Motor neuron (in vitro differentiated cells): ENCODE results near the gene CCDC85C. TPM values are rescaled to one million over a fixed set of nuclear protein-coding genes. Genes with fewer than 3 reads are reported as not detected.

Source experiments
- ATAC-seq, 8 experiments: fragments of 200-7000 bp; cut with Tn5 transposase; replicated peaks in 6 of 8; 2 replicates each; pipeline ENCODE4 v1.8.0; 2021; ENCODE audit warnings: mild to moderate bottlenecking in 8 of 8, moderate library complexity in 8 of 8
- H3K27ac ChIP-seq, 2 donors: fragments of 250-450 bp; sonication (Bioruptor Pico); 2 replicates each; pipeline ENCODE4 v1.9.0; 2021; ENCODE audit warnings: antibody characterized with exemption in 2 of 2, mild to moderate bottlenecking in 2 of 2, moderate library complexity in 1 of 2
- H3K4me1 ChIP-seq, 2 donors: fragments of 250-450 bp; sonication (Bioruptor Pico); replicated peaks in 1 of 2; 2 replicates each; pipeline ENCODE4 v1.6.1; 2021; ENCODE audit warnings: antibody characterized with exemption in 2 of 2, mild to moderate bottlenecking in 2 of 2, moderate library complexity in 1 of 2
- H3K4me3 ChIP-seq, 5 donors: fragments of 250-450 bp; sonication (Bioruptor Pico); 2 replicates each; pipeline ENCODE4 v1.9.0; 2021; ENCODE audit warnings: antibody characterized with exemption in 5 of 5, mild to moderate bottlenecking in 5 of 5, moderate library complexity in 4 of 5
- WGBS, 10 experiments: fragments of 450-650 bp; shearing (Covaris generic); methylation state at CpG; one replicate each; pipeline ENCODE4 v1.0.0; 2022; 5-methylcytosine and 5-hydroxymethylcytosine counted together
- in situ Hi-C, 9 experiments: fragments of 400-800 bp; cut with MboI; loops; one replicate each; pipeline ENCODE4 v1.15.0; 2021; ENCODE audit warnings: low sequenced_read_pairs in 9 of 9, low pct_unique_long_range_greater_than_20kb in 2 of 9; ENCODE audit not compliant: unreplicated experiment in 9 of 9
- total RNA-seq, 8 experiments: library from RNA; unstranded; fragments of 300-600 nt; gene quantifications; 2 replicates each; pipeline versions ENCODE4 v1.2.3 to v1.2.4, GENCODE V29; 2022

CCDC85C gene
- total RNA-seq, 8 experiments from 2014 or later, result 2.0 to 62.2 (median 18.8) TPM

- Histone ChIP-seq H3K4me3 (no peak overlapping the region), H3K27ac (no peak overlapping the region), H3K4me1 (peaks cover 5 to 9% of the 10 kb centered on the region in 2 donors)
- in situ Hi-C loops, result loop anchor here in 4 of 9 experiments (10.0 to 25.0 kb wide), 4 partner anchors 119 to 397 kb away; partner anchors contain the start of gene HHIPL1 (in 2 of the 4)
- WGBS, 10 experiments, result 88 to 100% (median 95%) methylated on average over 1 to 6 of the region's 27 CpGs; no CpG with 5 or more reads in 6 of the 10 experiments
- ATAC-seq, result peak in 1 of 8 experiments; percentile 5
These were observed 88.5 kb downstream of the CCDC85C start for GRCh38 chr14:99515301-99516155.

- WGBS, 10 experiments, result 88 to 100% methylated on average over 1 to 3 of the region's 20 CpGs; no CpG with 5 or more reads in 8 of the 10 experiments
- H3K4me1 ChIP-seq, result peaks cover 5 to 9% of the 10 kb centered on the region in 2 donors
- no peak overlapping the region for H3K4me3 ChIP-seq
- in situ Hi-C loops, result loop anchor here in 4 of 9 experiments (10.0 to 25.0 kb wide), 4 partner anchors 120 to 398 kb away; partner anchors contain the start of gene HHIPL1 (in 2 of the 4)
- no peak for ATAC-seq
- H3K27ac ChIP-seq, result no peak overlapping the region
These were observed 89.3 kb downstream of the CCDC85C start for GRCh38 chr14:99514552-99515300.

GRCh38 chr14:99513946-99514551 is 90.0 kb downstream of the CCDC85C start:
- no peak overlapping the region for H3K4me3 ChIP-seq

GRCh38 chr14:99513183-99513694 is 90.8 kb downstream of the CCDC85C start:
- H3K4me3 ChIP-seq, result no peak overlapping the region
- WGBS, 10 experiments, result 90 to 100% (median 100%) methylated on average over 1 to 6 of the region's 15 CpGs; no CpG with 5 or more reads in 4 of the 10 experiments
- H3K4me1 ChIP-seq, result peaks cover 4 to 5% of the 10 kb centered on the region in 2 donors
- H3K27ac ChIP-seq, result no peak overlapping the region
- ATAC-seq, result no peak
- in situ Hi-C loops, result loop anchor here in 4 of 9 experiments (10.0 to 25.0 kb wide), 4 partner anchors 122 to 399 kb away; partner anchors contain the start of gene HHIPL1 (in 2 of the 4)

More at GRCh38 chr14:99513946-99514551, 90.0 kb downstream of the CCDC85C start:
- peak in 2 of 8 experiments; percentile 3 to 9 for ATAC-seq
- in situ Hi-C loops, result loop anchor here in 4 of 9 experiments (10.0 to 25.0 kb wide), 4 partner anchors 121 to 398 kb away; partner anchors contain the start of gene HHIPL1 (in 2 of the 4)
- 72 to 100% (median 82%) methylated on average over 2 to 4 of the region's 13 CpGs; no CpG with 5 or more reads in 6 of the 10 experiments for WGBS, 10 experiments
- no peak overlapping the region for H3K27ac ChIP-seq
- peaks cover 5 to 9% of the 10 kb centered on the region in 2 donors for H3K4me1 ChIP-seq

- Histone ChIP-seq H3K27ac (no peak overlapping the region), H3K4me1 (peaks cover 4 to 5% of the 10 kb centered on the region in 2 donors), H3K4me3 (no peak overlapping the region)
- in situ Hi-C loops, result loop anchor here in 4 of 9 experiments (10.0 to 25.0 kb wide), 4 partner anchors 122 to 400 kb away; partner anchors contain the start of gene HHIPL1 (in 2 of the 4)
- no peak for ATAC-seq
- 80 to 100% (median 87%) methylated on average over 1 to 12 of the region's 16 CpGs for WGBS, 10 experiments
These were observed 91.3 kb downstream of the CCDC85C start for GRCh38 chr14:99512571-99513182.

GRCh38 chr14:99512110-99512449 is 91.9 kb downstream of the CCDC85C start:
- Histone ChIP-seq H3K27ac (no peak overlapping the region), H3K4me3 (no peak overlapping the region), H3K4me1 (peaks cover 4 to 5% of the 10 kb centered on the region in 2 donors)
- 51 to 92% (median 84%) methylated on average over 2 to 9 of the region's 10 CpGs; no CpG with 5 or more reads in 3 of the 10 experiments for WGBS, 10 experiments
- in situ Hi-C loops, result loop anchor here in 4 of 9 experiments (10.0 to 25.0 kb wide), 4 partner anchors 123 to 400 kb away; partner anchors contain the start of gene HHIPL1 (in 2 of the 4)
- ATAC-seq, result no peak

- in situ Hi-C loops, result loop anchor here in 4 of 9 experiments (10.0 to 25.0 kb wide), 4 partner anchors 123 to 401 kb away; partner anchors contain the start of gene HHIPL1 (in 2 of the 4)
- Histone ChIP-seq H3K4me1 (peaks cover 4 to 5% of the 10 kb centered on the region in 2 donors), H3K27ac (no peak overlapping the region), H3K4me3 (no peak overlapping the region)
- peak in 4 of 8 experiments; percentile 40 to 61 (median 48) for ATAC-seq
- WGBS, 10 experiments, result 14 to 94% (median 68%) methylated on average over 1 to 9 of the region's 12 CpGs; no CpG with 5 or more reads in 3 of the 10 experiments
These were observed 92.4 kb downstream of the CCDC85C start for GRCh38 chr14:99511421-99512109.

- WGBS, 10 experiments, result 43 to 100% (median 83%) methylated on average over 1 to 6 of the region's 15 CpGs; no CpG with 5 or more reads in 2 of the 10 experiments
- H3K4me1 ChIP-seq, result peaks cover 4 to 5% of the 10 kb centered on the region in 2 donors
- no peak overlapping the region for H3K27ac ChIP-seq
- in situ Hi-C loops, result loop anchor here in 4 of 9 experiments (10.0 to 25.0 kb wide), 4 partner anchors 124 to 402 kb away; partner anchors contain the start of gene HHIPL1 (in 2 of the 4)
- no peak for ATAC-seq
- H3K4me3 ChIP-seq, result no peak overlapping the region
These were observed 93.4 kb downstream of the CCDC85C start for GRCh38 chr14:99510556-99511139.

- Histone ChIP-seq H3K27ac (no peak overlapping the region), H3K4me3 (no peak overlapping the region), H3K4me1 (peaks cover 4 to 5% of the 10 kb centered on the region in 2 donors)
- WGBS, 10 experiments, result 80 to 95% (median 82%) methylated on average over 2 to 6 of the region's 27 CpGs; no CpG with 5 or more reads in 6 of the 10 experiments
- in situ Hi-C loops, result loop anchor here in 4 of 9 experiments (10.0 to 25.0 kb wide), 4 partner anchors 125 to 402 kb away; partner anchors contain the start of gene HHIPL1 (in 2 of the 4)
- ATAC-seq, result peak in 4 of 8 experiments; percentile 12 to 27 (median 22)
These were observed 94.0 kb downstream of the CCDC85C start for GRCh38 chr14:99509871-99510555.

- no peak overlapping the region for H3K27ac ChIP-seq
- in situ Hi-C loops, result loop anchor here in 4 of 9 experiments (25.0 kb wide), 3 partner anchors 128 to 403 kb away; partner anchors contain the start of gene HHIPL1 (in 2 of the 4)
- H3K4me1 ChIP-seq, result peaks cover 4 to 5% of the 10 kb centered on the region in 2 donors
- 79 to 100% (median 86%) methylated on average over 1 to 17 of the region's 23 CpGs; no CpG with 5 or more reads in 3 of the 10 experiments for WGBS, 10 experiments
- peak in 4 of 8 experiments; percentile 14 to 23 (median 16) for ATAC-seq
- H3K4me3 ChIP-seq, result no peak overlapping the region
These were observed 94.9 kb downstream of the CCDC85C start for GRCh38 chr14:99508896-99509629.
